ENCODE data around the gene HK2. TPM values are rescaled to one million over a fixed set of nuclear protein-coding genes. Genes with fewer than 3 reads are reported as not detected.
"Not testable (repeated sequence)": the region's sequence is repeated elsewhere in the genome, so short reads cannot be mapped to it uniquely, and the experiment has no call there.

HK2 gene
- total and polyA plus RNA-seq, 8 donors: 4.8 to 45.2 (median 12.3) TPM

DNA sequence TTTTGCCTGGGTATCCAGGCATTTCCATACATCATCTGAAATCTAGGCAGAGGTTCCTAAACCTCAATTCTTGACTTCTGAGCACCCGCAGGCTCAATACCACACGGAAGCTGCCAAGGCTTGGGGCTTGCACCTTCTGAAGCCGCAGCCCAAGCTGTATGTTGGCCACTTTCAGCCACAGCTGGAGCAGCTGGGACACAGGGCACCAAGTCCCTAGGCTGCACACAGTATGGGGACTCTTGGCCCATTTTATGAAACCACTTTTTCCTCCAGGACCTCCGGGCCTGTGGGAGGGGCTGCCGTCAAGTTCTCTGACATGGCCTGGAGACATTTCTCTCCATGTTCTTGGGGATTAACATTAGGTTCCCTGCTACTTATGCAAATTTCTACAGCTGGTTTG, 72.5 kb downstream of the HK2 start:
- H3K4me1 ChIP-seq: peaks cover 0 to 8% (median 5%) of the 10 kb centered on the region in 4 donors
- no peak for DNase-seq
- intact Hi-C loops (cut with DNase I; ENCODE audit: low total_unique reads): no loop called here
- 92 to 100% (median 96%) methylated on average over 3 to 5 of the region's 5 CpGs for WGBS, 5 donors
- H3K36me3 ChIP-seq: no peaks in the 10 kb centered on the region
- no peak overlapping the region for H3K27ac ChIP-seq
- H3K27me3 ChIP-seq: peaks cover 0 to 26% (median 0%) of the 10 kb centered on the region in 3 donors
- H3K4me3 ChIP-seq: no peak overlapping the region
- TF ChIP-seq EP300 (IDR thresholded peaks at IDR 0.05) (no peak), POLR2AphosphoS5 (IDR thresholded peaks at IDR 0.05) (no peak), POLR2A (IDR thresholded peaks at IDR 0.05) (no peak)
- TF ChIP-seq, protein P1, sequence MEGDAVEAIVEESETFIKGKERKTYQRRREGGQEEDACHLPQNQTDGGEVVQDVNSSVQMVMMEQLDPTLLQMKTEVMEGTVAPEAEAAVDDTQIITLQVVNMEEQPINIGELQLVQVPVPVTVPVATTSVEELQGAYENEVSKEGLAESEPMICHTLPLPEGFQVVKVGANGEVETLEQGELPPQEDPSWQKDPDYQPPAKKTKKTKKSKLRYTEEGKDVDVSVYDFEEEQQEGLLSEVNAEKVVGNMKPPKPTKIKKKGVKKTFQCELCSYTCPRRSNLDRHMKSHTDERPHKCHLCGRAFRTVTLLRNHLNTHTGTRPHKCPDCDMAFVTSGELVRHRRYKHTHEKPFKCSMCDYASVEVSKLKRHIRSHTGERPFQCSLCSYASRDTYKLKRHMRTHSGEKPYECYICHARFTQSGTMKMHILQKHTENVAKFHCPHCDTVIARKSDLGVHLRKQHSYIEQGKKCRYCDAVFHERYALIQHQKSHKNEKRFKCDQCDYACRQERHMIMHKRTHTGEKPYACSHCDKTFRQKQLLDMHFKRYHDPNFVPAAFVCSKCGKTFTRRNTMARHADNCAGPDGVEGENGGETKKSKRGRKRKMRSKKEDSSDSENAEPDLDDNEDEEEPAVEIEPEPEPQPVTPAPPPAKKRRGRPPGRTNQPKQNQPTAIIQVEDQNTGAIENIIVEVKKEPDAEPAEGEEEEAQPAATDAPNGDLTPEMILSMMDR (IDR thresholded peaks at IDR 0.05): no peak
- H3K9me3 ChIP-seq: no peaks in the 10 kb centered on the region

DNA sequence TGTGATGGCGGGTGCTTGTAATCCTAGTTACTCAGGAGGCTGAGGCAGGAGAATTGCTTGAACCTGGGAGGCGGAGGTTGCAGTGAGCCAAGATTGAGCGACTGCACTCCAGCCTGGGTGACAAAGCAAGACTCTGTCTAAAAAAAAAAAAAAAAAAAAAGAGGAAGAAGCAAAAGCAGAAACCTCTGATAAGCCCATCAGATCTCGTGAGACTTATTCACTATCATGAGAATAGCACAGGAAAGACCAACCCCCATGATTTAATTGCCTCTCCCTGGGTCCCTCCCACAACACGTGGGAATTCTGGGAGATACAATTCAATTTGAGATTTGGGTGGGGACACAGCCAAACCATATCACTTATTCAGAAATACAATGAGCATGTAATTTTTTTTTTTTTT, 73.6 kb downstream of the HK2 start:
- H3K4me1 ChIP-seq; H3K9me3 ChIP-seq; H3K4me3 ChIP-seq; intact Hi-C loops (cut with DNase I; ENCODE audit: low total_unique reads); H3K36me3 ChIP-seq; H3K27ac ChIP-seq; DNase-seq: not testable (repeated sequence)
- peaks cover 0 to 38% (median 0%) of the 10 kb centered on the region in 3 donors for H3K27me3 ChIP-seq
- 70 to 84% (median 80%) methylated on average over 5 of the region's 5 CpGs for WGBS, 5 donors

DNA sequence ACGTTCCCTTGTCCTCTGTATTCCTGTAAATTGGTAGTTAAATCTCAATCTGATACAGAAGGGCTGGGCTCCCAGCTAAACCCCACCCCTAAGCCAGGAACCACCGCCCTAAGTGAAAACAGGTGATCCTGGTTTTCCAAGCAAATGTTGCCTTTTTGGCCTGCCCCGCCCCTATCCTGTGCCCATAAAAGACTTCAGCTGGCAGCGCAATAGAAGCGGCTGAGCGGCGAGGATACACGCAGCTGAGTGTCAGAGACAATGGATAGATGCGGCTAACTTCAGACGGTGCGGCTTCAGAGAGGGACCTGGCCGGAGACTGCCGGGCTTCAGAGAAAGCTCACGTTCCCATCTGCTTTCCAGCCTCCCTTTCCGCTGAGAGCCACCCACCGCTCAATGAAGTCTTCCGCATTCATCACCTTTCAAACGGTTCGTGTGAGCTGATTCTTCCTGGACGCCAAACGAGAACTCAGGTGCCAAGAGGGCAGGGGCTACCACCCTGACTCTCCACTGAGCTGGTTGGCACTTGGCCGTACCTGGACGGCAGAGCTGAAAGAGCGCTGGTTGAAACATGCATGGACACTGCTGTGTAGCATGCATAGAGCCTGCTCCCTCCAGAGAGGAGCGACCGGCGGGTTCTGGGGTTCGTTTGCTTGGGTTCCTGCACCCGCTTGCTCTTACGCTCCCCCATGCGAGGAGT, 75.0 kb downstream of the HK2 start:
- peak in 1 of 2 donors; percentile 20 for DNase-seq
- Histone ChIP-seq H3K9me3 (no peaks in the 10 kb centered on the region), H3K4me3 (peak overlapping the region in 1 of 4 donors; percentile 22), H3K36me3 (no peaks in the 10 kb centered on the region), H3K4me1 (peaks cover 0 to 8% (median 5%) of the 10 kb centered on the region in 4 donors), H3K27ac (no peak overlapping the region), H3K27me3 (peaks cover 0 to 40% (median 0%) of the 10 kb centered on the region in 3 donors)
- WGBS, 5 donors: 20 to 34% (median 29%) methylated on average over 27 to 31 of the region's 31 CpGs
- TF ChIP-seq, protein P1 (IDR thresholded peaks at IDR 0.05): no peak
- intact Hi-C loops (cut with DNase I; ENCODE audit: low total_unique reads): no loop called here

DNA sequence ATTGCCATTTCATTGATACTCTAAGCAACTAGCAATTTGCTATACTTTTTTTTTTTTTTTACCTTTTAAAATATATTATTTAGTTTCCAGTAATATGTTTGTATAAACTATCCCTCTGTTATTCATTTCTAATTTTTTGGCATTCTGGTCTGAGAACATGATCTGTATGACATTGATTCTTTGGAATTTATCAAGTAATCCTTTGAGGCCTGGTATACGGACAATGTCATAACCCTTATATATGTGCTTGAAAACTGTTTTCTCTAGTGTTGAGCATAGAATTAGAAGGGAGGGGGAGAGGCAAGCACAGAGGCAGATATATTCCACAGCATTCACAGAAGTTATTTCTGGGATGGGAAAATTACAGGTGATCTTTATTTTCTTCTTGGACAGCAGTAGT, 76.3 kb downstream of the HK2 start:
- WGBS, 5 donors: 86 to 100% (median 89%) methylated on average over 1 of the region's 1 CpG

More for the DNA sequence above, 76.3 kb downstream of the HK2 start:
- intact Hi-C loops (cut with DNase I; ENCODE audit: low total_unique reads): no loop called here
- Histone ChIP-seq H3K4me1 (peaks cover 0 to 8% (median 5%) of the 10 kb centered on the region in 4 donors), H3K27ac (no peak overlapping the region), H3K36me3 (no peaks in the 10 kb centered on the region), H3K4me3 (no peak overlapping the region), H3K9me3 (no peaks in the 10 kb centered on the region), H3K27me3 (peaks cover 0 to 44% (median 0%) of the 10 kb centered on the region in 3 donors)
- TF ChIP-seq POLR2A (IDR thresholded peaks at IDR 0.05): no peak
- TF ChIP-seq POLR2AphosphoS5 (IDR thresholded peaks at IDR 0.05): no peak
- TF ChIP-seq EP300 (IDR thresholded peaks at IDR 0.05): no peak
- TF ChIP-seq, protein P1 (IDR thresholded peaks at IDR 0.05): no peak
- DNase-seq: no peak
